CD4-positive, alpha-beta memory T cell (primary cell): ENCODE data around the gene SUFU. TPM values are rescaled to one million over a fixed set of nuclear protein-coding genes. Genes with fewer than 3 reads are reported as not detected.

Experiments used
- CTCF ChIA-PET: fragments of 350-600 bp; sonication (Branson Sonifier 250); formaldehyde crosslinking; loops from one replicate; lab custom pipeline; 2021; ENCODE audit warnings: inconsistent platforms; ENCODE audit not compliant: partially characterized antibody; lab: Charles Lee
- POLR2A ChIA-PET: fragments of 350-600 bp; sonication (Branson Sonifier 250); formaldehyde crosslinking; loops from one replicate; lab custom pipeline; 2021; ENCODE audit not compliant: partially characterized antibody; lab: Charles Lee
- DNase-seq, 5 donors: peaks; one replicate each; pipeline versions ENCODE4 v3.0.0 to v3.0.0-alpha.2; 2020 to 2022; ENCODE audit warnings: mixed read lengths in 1 of 5
- H3K27ac ChIP-seq: one replicate; pipeline ENCODE4 v1.7.0; 2013; ENCODE audit warnings: low read depth, low read length
- H3K27me3 ChIP-seq: 2 replicates; pipeline ENCODE4 v1.7.0; 2013; ENCODE audit warnings: mild to moderate bottlenecking, low read length, moderate library complexity; ENCODE audit not compliant: insufficient read depth
- H3K36me3 ChIP-seq: 2 replicates; pipeline ENCODE4 v1.7.0; 2013; ENCODE audit warnings: mild to moderate bottlenecking, low read length, moderate library complexity; ENCODE audit not compliant: insufficient read depth
- H3K4me1 ChIP-seq: 2 replicates; pipeline ENCODE4 v1.7.0; 2013; ENCODE audit warnings: mild to moderate bottlenecking, low read length, moderate library complexity; ENCODE audit not compliant: insufficient read depth
- H3K4me3 ChIP-seq, 2 donors: one replicate each; pipeline ENCODE4 v1.7.0; 2013; ENCODE audit warnings: low read length in 2 of 2, mild to moderate bottlenecking in 1 of 2
- H3K9me3 ChIP-seq, 2 donors: one replicate each; pipeline ENCODE4 v1.7.0; 2013; ENCODE audit warnings: low read length in 2 of 2, control low read depth in 1 of 2; ENCODE audit not compliant: control insufficient read depth in 1 of 2
- H3K27ac Mint-ChIP-seq, 7 donors: one replicate each; pipeline ENCODE4 v1.8.0; 2020 to 2021; ENCODE audit warnings: mixed read lengths in 7 of 7, mild to moderate bottlenecking in 6 of 7, inconsistent platforms in 3 of 7, moderate library complexity in 3 of 7
- H3K27me3 Mint-ChIP-seq, 2 donors: one replicate each; pipeline ENCODE4 v1.8.0; 2020 to 2021; ENCODE audit warnings: mixed read lengths in 2 of 2
- H3K36me3 Mint-ChIP-seq, 2 donors: one replicate each; pipeline ENCODE4 v1.8.0; 2020 to 2021; ENCODE audit warnings: mixed read lengths in 2 of 2, inconsistent platforms in 1 of 2, mild to moderate bottlenecking in 1 of 2
- H3K4me1 Mint-ChIP-seq, 4 donors: one replicate each; pipeline ENCODE4 v1.8.0; 2020 to 2021; ENCODE audit warnings: mixed read lengths in 4 of 4, mild to moderate bottlenecking in 1 of 4
- H3K4me3 Mint-ChIP-seq, 8 donors: one replicate each; pipeline ENCODE4 v1.8.0; 2020 to 2021; ENCODE audit warnings: mixed read lengths in 8 of 8, mild to moderate bottlenecking in 7 of 8, moderate library complexity in 6 of 8, inconsistent platforms in 3 of 8
- H3K9me3 Mint-ChIP-seq, 8 donors: one replicate each; pipeline ENCODE4 v1.8.0; 2020 to 2021; ENCODE audit warnings: mixed read lengths in 8 of 8, mild to moderate bottlenecking in 5 of 8, inconsistent platforms in 3 of 8, moderate library complexity in 1 of 8
- intact Hi-C: fragments of 100-400 bp; cut with micrococcal nuclease; formaldehyde crosslinking; loops from one replicate; pipeline ENCODE4 v1.15.1; 2023
- polyA plus RNA-seq, 2 donors: library from polyadenylated mRNA; unstranded; fragments of 300-500 nt; fragmentation: Illumina TruSeq; gene quantifications; one replicate each; pipeline ENCODE4 v1.2.3, GENCODE V29; 2021
- total RNA-seq, 2 experiments: library from RNA; stranded (reverse); gene quantifications; one replicate each; pipeline ENCODE4 v1.2.3, GENCODE V29; 2021

SUFU gene
- total and polyA plus RNA-seq, 4 experiments from 2014 or later: 2.0 to 22.0 (median 16.5) TPM

DNA sequence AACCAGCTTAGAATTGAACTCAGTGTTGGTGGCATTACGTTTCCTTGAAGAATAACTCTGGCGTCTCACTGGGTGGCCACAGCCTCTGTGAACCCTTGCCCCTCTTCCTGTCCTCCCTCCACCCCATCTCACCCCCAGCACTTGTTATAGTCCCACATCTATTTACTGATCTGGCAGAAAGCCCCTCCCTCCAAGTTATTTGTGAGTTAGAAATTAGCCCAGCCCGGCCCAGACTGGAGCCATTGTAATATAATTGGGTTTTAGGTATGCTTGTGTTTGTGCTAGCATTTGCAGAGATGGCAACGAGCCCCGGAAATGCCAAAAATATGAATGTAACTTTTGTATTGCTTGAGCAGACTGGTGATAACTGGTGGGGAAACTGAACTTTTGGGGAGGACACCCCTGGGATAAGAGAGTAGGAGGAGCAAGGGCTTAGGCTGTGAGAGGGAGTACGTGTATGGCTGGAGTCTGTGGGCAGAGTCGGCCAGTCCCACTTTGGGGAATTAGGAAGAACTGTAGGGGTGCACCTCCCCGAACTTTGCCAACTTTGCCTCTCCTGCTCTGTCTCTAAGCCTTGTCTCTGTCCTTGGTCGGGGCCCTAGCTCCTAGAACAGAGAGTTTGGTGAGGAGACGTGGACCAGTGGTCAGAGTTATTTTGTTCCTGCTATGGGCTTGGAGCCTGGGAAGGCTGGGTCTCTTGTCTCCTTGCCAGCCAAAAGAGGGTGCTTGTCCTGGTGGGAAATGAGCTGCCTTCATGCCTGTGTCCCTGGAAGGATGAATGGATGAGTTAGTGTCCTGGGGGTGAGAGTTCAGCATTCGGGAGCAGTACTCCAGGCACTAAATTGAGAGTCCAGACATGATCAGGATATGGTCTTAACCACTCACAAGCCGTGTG is 121.2 kb downstream of the SUFU start:
- peak overlapping the region in 4 of 7 donors; percentile 48 to 89 (median 56) for H3K27ac Mint-ChIP-seq
- Histone ChIP-seq H3K4me1 (peaks cover 15% of the 10 kb centered on the region), H3K36me3 (peaks cover 4% of the 10 kb centered on the region), H3K4me3 (no peak overlapping the region), H3K9me3 (no peaks in the 10 kb centered on the region), H3K27ac (no peak overlapping the region), H3K27me3 (no peaks in the 10 kb centered on the region)
- H3K36me3 Mint-ChIP-seq: peaks cover 6 to 18% of the 10 kb centered on the region in 2 donors
- H3K4me3 Mint-ChIP-seq: no peak overlapping the region
- no peaks in the 10 kb centered on the region for H3K27me3 Mint-ChIP-seq
- peaks cover 0 to 12% (median 5%) of the 10 kb centered on the region in 4 donors for H3K4me1 Mint-ChIP-seq
- intact Hi-C loops: no loop called here
- ChIA-PET POLR2A (interaction anchor here (1.5 kb wide), 1 partner anchor 10 kb away, joined by 4 read pairs; no protein-coding TSS in a partner anchor), CTCF (no interaction called here)
- no peaks in the 10 kb centered on the region for H3K9me3 Mint-ChIP-seq
- DNase-seq: no peak

DNA sequence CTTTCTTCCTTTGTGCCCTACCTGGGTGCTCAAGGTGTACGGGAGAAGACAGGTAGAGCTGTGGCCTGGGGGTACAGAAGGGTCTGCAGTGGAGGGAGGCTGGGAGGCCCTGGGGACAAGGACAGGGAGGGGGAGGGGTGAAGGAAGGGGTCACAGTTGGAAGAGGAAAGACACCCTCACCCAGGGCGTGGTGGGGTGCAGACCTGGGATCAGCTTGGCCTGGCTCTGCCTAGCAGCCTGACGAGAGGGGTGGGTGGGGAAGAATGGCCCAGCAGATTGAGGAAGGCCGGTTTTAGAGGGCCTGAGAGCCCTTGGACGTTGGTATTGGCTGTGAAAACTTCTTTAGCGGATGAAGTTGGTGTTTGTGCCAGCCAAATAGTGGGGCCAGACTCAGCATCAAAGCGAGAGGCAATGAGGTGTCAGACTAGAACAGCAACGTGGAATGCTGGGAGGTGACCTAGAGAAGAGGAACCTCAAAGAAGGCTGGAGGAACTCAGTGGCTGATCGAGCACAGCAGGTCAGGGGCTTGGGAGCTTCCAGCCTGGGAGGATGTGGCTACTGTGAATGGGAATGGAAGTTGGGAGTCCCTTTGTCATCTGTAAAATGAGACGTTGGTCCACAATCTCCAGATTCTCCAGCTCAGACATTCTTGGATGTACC is 122.4 kb downstream of the SUFU start:
- H3K27me3 Mint-ChIP-seq: no peaks in the 10 kb centered on the region
- peaks cover 6 to 19% of the 10 kb centered on the region in 2 donors for H3K36me3 Mint-ChIP-seq
- H3K4me1 Mint-ChIP-seq: peaks cover 0 to 8% (median 3%) of the 10 kb centered on the region in 4 donors
- Histone ChIP-seq H3K36me3 (peaks cover 4% of the 10 kb centered on the region), H3K4me3 (no peak overlapping the region), H3K27ac (no peak overlapping the region), H3K27me3 (no peaks in the 10 kb centered on the region), H3K9me3 (no peaks in the 10 kb centered on the region), H3K4me1 (peaks cover 8% of the 10 kb centered on the region)
- POLR2A ChIA-PET: interaction anchor here (1.5 to 2.8 kb wide), 4 partner anchors 9 to 48 kb away, joined by 4 to 8 read pairs (median 4); partner anchors contain the start of gene TRIM8
- peak overlapping the region in 4 of 7 donors; percentile 37 to 83 (median 71) for H3K27ac Mint-ChIP-seq
- CTCF ChIA-PET: no interaction called here
- no peak for DNase-seq
- intact Hi-C loops: no loop called here
- H3K9me3 Mint-ChIP-seq: no peaks in the 10 kb centered on the region
- H3K4me3 Mint-ChIP-seq: no peak overlapping the region

DNA sequence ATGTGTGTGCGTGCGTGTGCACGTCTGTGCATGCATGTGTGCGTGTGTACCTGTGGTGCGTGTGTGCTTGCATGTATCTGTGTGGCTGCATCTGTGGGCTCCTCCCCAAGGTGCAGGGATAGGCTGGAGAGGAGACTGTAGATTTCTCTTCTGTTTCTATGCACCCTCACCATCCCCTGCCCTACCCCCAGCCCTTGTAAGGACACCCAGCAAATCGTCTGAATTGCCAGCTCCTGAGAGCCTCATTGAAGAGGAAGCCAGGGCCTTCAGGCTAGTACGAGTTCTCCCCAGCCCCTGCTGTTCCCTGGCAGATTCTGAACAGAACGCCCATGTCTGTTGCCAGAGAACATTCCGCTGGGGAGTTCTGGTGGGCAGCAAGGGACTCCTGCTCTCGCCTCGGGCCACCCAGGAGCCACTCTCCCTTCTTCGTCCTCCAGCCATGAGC is 123.5 kb downstream of the SUFU start:
- H3K27me3 Mint-ChIP-seq: no peaks in the 10 kb centered on the region
- ChIA-PET CTCF (no interaction called here), POLR2A (interaction anchor here (1.1 to 2.8 kb wide), 4 partner anchors 15 to 382 kb away, joined by 3 to 8 read pairs (median 4); partner anchors contain the start of genes GBF1 and TRIM8)
- Histone ChIP-seq H3K4me3 (no peak overlapping the region), H3K27me3 (no peaks in the 10 kb centered on the region), H3K36me3 (peaks cover 4% of the 10 kb centered on the region), H3K4me1 (peaks cover 6% of the 10 kb centered on the region), H3K9me3 (no peaks in the 10 kb centered on the region), H3K27ac (no peak overlapping the region)
- peaks cover 6 to 22% of the 10 kb centered on the region in 2 donors for H3K36me3 Mint-ChIP-seq
- no peak overlapping the region for H3K4me3 Mint-ChIP-seq
- DNase-seq: no peak
- H3K27ac Mint-ChIP-seq: peak overlapping the region in 5 of 7 donors; percentile 31 to 88 (median 70)
- intact Hi-C loops: no loop called here
- peaks cover under 1 to 4% (median 3%) of the 10 kb centered on the region in 4 donors for H3K4me1 Mint-ChIP-seq
- H3K9me3 Mint-ChIP-seq: no peaks in the 10 kb centered on the region

- H3K36me3 ChIP-seq: peaks cover 4% of the 10 kb centered on the region
- no peak for DNase-seq
- no peaks in the 10 kb centered on the region for H3K27me3 Mint-ChIP-seq
- CTCF ChIA-PET: interaction anchor here (1.4 kb wide), 1 partner anchor 22 kb away, joined by 3 read pairs; no protein-coding TSS in a partner anchor
- H3K4me1 ChIP-seq: peaks cover 11% of the 10 kb centered on the region
- peaks cover 5 to 9% (median 8%) of the 10 kb centered on the region in 4 donors for H3K4me1 Mint-ChIP-seq
- H3K27ac ChIP-seq: no peak overlapping the region
- H3K36me3 Mint-ChIP-seq: peaks cover 6 to 22% of the 10 kb centered on the region in 2 donors
- H3K4me3 ChIP-seq: no peak overlapping the region
- H3K4me3 Mint-ChIP-seq: no peak overlapping the region
- POLR2A ChIA-PET: interaction anchor here (1.1 to 2.8 kb wide), 4 partner anchors 16 to 382 kb away, joined by 3 to 8 read pairs (median 4); partner anchors contain the start of genes GBF1 and TRIM8
- intact Hi-C loops: no loop called here
- no peaks in the 10 kb centered on the region for H3K9me3 ChIP-seq
- no peaks in the 10 kb centered on the region for H3K27me3 ChIP-seq
- H3K9me3 Mint-ChIP-seq: no peaks in the 10 kb centered on the region
- H3K27ac Mint-ChIP-seq: peak overlapping the region in 3 of 7 donors; percentile 56 to 86 (median 57)
These were observed 124.0 kb downstream of the SUFU start for GRCh38 chr10:102627736-102628293.

- Mint-ChIP-seq H3K9me3 (no peaks in the 10 kb centered on the region), H3K36me3 (peaks cover 6 to 19% of the 10 kb centered on the region in 2 donors), H3K27ac (peak overlapping the region in 2 of 7 donors; percentile 22 to 60), H3K4me1 (peaks cover 11 to 16% (median 13%) of the 10 kb centered on the region in 4 donors), H3K4me3 (no peak overlapping the region), H3K27me3 (no peaks in the 10 kb centered on the region)
- Histone ChIP-seq H3K4me3 (no peak overlapping the region), H3K27ac (no peak overlapping the region), H3K27me3 (no peaks in the 10 kb centered on the region), H3K4me1 (peaks cover 17% of the 10 kb centered on the region), H3K36me3 (peaks cover 4% of the 10 kb centered on the region), H3K9me3 (no peaks in the 10 kb centered on the region)
- ChIA-PET POLR2A (interaction anchor here (1.1 to 2.8 kb wide), 3 partner anchors 14 to 383 kb away, joined by 3 to 8 read pairs (median 4); partner anchors contain the start of gene GBF1), CTCF (interaction anchor here (1.4 kb wide), 1 partner anchor 22 kb away, joined by 3 read pairs; no protein-coding TSS in a partner anchor)
- DNase-seq: no peak
- intact Hi-C loops: no loop called here
These were observed 124.7 kb downstream of the SUFU start for GRCh38 chr10:102628451-102628911.

- no peak for DNase-seq
- CTCF ChIA-PET: no interaction called here
- Histone ChIP-seq H3K27me3 (no peaks in the 10 kb centered on the region), H3K4me1 (peaks cover 32% of the 10 kb centered on the region), H3K27ac (no peak overlapping the region), H3K4me3 (no peak overlapping the region), H3K9me3 (no peaks in the 10 kb centered on the region), H3K36me3 (peaks cover 4% of the 10 kb centered on the region)
- Mint-ChIP-seq H3K27me3 (no peaks in the 10 kb centered on the region), H3K4me1 (peaks cover 14 to 30% (median 25%) of the 10 kb centered on the region in 4 donors), H3K9me3 (no peaks in the 10 kb centered on the region), H3K36me3 (peaks cover 6 to 19% of the 10 kb centered on the region in 2 donors), H3K27ac (no peak overlapping the region), H3K4me3 (no peak overlapping the region)
- POLR2A ChIA-PET: interaction anchor here (0.6 to 1.4 kb wide), 4 partner anchors 12 to 197 kb away, joined by 3 to 4 read pairs (median 4); no protein-coding TSS in a partner anchor
- intact Hi-C loops: no loop called here
These were observed 126.2 kb downstream of the SUFU start for GRCh38 chr10:102629661-102630614.
